Tibial artery (tissue), 4 donors: ENCODE results near the gene CREB5.
A peak's percentile ranks its signal among the peaks of the same experiment; 100 is the strongest.
"Not testable (repeated sequence)": the region's sequence is repeated elsewhere in the genome, so short reads cannot be mapped to it uniquely, and the experiment has no call there.

Experiments used
- DNase-seq, 2 donors: peaks; one replicate each; pipeline ENCODE4 v3.0.0-alpha.2; 2019
- H3K27ac ChIP-seq, 2 donors: fragments of 200-600 bp; sonication (generic) in 1 of 2; 1 replicate in 1 of 2; 2 replicates in 1 of 2; pipeline ENCODE4 v1.5.1; 2018 to 2019; ENCODE audit warnings: mild to moderate bottlenecking in 1 of 2
- H3K27me3 ChIP-seq, 2 donors: fragments of 200-600 bp; sonication (generic) in 1 of 2; one replicate each; pipeline versions ENCODE4 v1.5.1 to v1.6.0; 2016 to 2019
- H3K36me3 ChIP-seq, 3 donors: fragments of 200-600 bp; sonication (generic) in 2 of 3; one replicate each; pipeline ENCODE4 v1.5.1; 2016 to 2019; ENCODE audit warnings: mild to moderate bottlenecking in 2 of 3
- H3K4me1 ChIP-seq, 4 donors: fragments of 200-600 bp; sonication (generic) in 2 of 4; 1 replicate in 3 of 4; 2 replicates in 1 of 4; pipeline ENCODE4 v1.5.1; 2016 to 2019
- H3K4me3 ChIP-seq, 2 donors: fragments of 200-600 bp; sonication (generic) in 1 of 2; 1 replicate in 1 of 2; 2 replicates in 1 of 2; pipeline ENCODE4 v1.5.1; 2018 to 2019; ENCODE audit warnings: mild to moderate bottlenecking in 2 of 2
- H3K9me3 ChIP-seq, 3 donors: fragments of 200-600 bp; sonication (generic) in 1 of 3; one replicate each; pipeline ENCODE4 v1.5.1; 2016 to 2019
- intact Hi-C: fragments of 100-400 bp; cut with DNase I; formaldehyde crosslinking; loops from one replicate; pipeline ENCODE4 v1.15.0; 2023; ENCODE audit warnings: low total_unique reads
- TF ChIP-seq, protein P1 (sequence below), 2 experiments: fragments of 200-600 bp in 1 of 2; fragments of 450-650 bp in 1 of 2; IDR thresholded peaks; one replicate each; pipeline ENCODE4 v1.5.1; 2017 to 2019; ENCODE audit warnings: antibody characterized with exemption in 2 of 2, mild to moderate bottlenecking in 1 of 2, moderate library complexity in 1 of 2

The CREB5 gene

DNA sequence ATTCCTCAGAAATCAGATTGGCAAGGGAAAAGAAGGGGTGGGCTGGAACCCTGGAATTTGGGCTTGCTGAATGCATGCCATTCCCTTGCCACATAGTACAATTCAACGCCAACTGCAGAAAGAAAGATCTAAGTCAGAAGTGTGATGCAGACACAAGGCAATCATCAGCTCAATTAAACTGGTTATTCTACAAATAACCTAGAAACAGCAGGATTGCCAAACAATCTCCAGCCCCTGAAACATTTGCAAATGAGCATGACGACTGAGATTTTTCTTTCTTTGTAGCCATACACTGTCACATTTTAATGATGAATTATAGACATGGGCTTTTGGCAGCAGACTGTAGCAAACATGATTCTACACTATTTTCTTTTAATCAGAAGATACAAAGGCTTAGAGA is 16.5 kb upstream of the CREB5 start:
- DNase-seq, result no peak
- Histone ChIP-seq H3K4me3 (no peak overlapping the region), H3K9me3 (no peaks in the 10 kb centered on the region), H3K4me1 (no peaks in the 10 kb centered on the region), H3K27me3 (no peaks in the 10 kb centered on the region), H3K27ac (no peak overlapping the region), H3K36me3 (no peaks in the 10 kb centered on the region)
- intact Hi-C loops, result loop anchor here (10.0 kb wide), 1 partner anchor 139 kb away; no protein-coding TSS in a partner anchor
- TF ChIP-seq, protein P1, sequence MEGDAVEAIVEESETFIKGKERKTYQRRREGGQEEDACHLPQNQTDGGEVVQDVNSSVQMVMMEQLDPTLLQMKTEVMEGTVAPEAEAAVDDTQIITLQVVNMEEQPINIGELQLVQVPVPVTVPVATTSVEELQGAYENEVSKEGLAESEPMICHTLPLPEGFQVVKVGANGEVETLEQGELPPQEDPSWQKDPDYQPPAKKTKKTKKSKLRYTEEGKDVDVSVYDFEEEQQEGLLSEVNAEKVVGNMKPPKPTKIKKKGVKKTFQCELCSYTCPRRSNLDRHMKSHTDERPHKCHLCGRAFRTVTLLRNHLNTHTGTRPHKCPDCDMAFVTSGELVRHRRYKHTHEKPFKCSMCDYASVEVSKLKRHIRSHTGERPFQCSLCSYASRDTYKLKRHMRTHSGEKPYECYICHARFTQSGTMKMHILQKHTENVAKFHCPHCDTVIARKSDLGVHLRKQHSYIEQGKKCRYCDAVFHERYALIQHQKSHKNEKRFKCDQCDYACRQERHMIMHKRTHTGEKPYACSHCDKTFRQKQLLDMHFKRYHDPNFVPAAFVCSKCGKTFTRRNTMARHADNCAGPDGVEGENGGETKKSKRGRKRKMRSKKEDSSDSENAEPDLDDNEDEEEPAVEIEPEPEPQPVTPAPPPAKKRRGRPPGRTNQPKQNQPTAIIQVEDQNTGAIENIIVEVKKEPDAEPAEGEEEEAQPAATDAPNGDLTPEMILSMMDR (IDR thresholded peaks at IDR 0.05), result no peak

DNA sequence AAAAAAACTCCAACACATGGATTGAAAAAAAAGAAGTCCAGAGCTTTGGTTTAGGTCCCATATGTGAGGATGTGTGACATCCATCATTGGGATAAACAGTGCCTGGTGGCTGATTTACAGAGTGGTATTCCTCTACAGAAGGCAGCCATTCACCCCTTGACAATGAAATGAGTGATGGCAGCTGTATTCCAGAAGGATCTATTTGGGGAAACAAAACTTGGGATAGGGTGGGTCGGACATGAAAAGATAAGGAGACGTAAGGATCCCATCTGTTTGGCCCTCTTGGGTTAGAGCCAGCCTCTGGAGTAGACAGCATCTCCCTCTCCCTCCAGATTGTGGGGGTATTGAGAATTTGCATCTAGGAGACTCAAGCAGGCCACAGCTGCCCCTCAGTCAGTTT is 15.2 kb upstream of the CREB5 start:
- no peaks in the 10 kb centered on the region for H3K9me3 ChIP-seq
- no peak overlapping the region for H3K4me3 ChIP-seq
- H3K27me3 ChIP-seq, result no peaks in the 10 kb centered on the region
- no peaks in the 10 kb centered on the region for H3K4me1 ChIP-seq
- intact Hi-C loops, result loop anchor here (10.0 kb wide), 1 partner anchor 138 kb away; no protein-coding TSS in a partner anchor
- no peak overlapping the region for H3K27ac ChIP-seq
- no peaks in the 10 kb centered on the region for H3K36me3 ChIP-seq
- TF ChIP-seq, protein P1 (IDR thresholded peaks at IDR 0.05), result no peak
- DNase-seq, result no peak

DNA sequence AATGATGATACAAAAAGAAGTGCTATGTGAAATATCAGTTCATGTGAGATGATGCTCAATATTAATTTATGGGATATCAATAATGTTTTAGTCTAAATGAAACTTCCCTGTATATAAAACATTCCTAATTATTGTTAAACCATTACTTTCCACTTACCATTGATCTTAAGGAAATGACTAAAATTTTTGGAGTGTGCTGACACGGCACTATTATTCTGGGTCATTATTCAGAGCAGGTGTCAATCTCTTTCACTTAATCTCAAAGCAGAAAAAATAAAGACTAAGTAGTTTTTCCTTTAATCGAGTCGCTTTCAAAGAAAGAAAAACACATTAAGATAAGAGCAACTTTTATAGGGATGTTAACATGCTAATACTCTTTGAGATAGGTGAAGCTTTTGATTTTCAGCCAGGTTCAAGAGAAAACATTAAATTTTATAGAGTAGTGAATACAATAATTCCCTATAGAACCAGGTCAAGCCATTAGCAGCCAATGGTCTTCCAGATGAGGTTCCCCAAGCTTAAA is 11.4 kb upstream of the CREB5 start:
- DNase-seq, result no peak

DNA sequence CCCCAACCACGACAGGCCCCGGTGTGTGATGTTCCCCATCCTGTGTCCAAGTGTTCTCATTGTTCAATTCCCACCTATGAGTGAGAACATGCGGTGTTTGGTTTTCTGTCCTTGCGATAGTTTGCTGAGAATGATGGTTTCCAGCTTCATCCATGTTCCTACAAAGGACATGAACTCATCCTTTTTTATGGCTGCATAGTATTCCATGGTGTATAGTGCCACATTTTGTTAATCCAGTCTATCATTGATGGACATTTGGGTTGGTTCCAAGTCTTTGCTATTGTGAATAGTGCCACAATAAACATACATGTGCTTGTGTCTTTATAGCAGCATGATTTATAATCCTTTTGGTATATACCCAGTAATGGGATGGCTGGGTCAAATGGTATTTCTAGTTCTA is 10.8 kb upstream of the CREB5 start:
- H3K27ac ChIP-seq, DNase-seq, H3K27me3 ChIP-seq, H3K9me3 ChIP-seq, H3K36me3 ChIP-seq, H3K4me1 ChIP-seq, H3K4me3 ChIP-seq: not testable (repeated sequence)
- intact Hi-C loops, result loop anchor here (10.0 kb wide), 1 partner anchor 737 kb away; the partner anchor contains the start of gene HIBADH

More for the DNA sequence above, 11.4 kb upstream of the CREB5 start:
- Histone ChIP-seq H3K9me3 (no peaks in the 10 kb centered on the region), H3K4me3 (no peak overlapping the region), H3K27ac (no peak overlapping the region), H3K36me3 (no peaks in the 10 kb centered on the region), H3K4me1 (peaks cover 0 to 2% (median under 1%) of the 10 kb centered on the region in 4 donors), H3K27me3 (no peaks in the 10 kb centered on the region)
- intact Hi-C loops, result loop anchor here (10.0 kb wide), 1 partner anchor 736 kb away; the partner anchor contains the start of gene HIBADH
- TF ChIP-seq, protein P1 (IDR thresholded peaks at IDR 0.05), result no peak

DNA sequence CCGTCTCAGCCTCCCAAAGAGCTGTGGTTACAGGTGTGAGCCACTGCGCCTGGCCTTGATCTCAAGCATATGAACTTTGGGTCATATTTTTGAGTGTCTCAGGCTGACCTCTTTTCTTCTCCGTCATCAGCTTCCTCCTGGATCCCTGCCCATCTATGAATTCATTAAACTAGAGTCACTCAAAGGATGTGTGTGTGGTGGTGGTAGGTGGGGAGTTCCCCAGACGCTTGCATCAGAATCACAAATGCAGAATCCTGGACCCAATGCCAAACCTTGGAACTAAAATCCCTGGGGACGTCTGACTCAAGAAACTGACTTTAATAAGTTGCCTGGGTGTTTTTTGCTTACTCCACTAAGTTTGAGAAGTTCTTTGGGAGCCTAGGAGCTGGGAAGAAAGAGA is 6.7 kb upstream of the CREB5 start:
- peak overlapping the region; percentile 44 to 68 for H3K27ac ChIP-seq
- H3K9me3 ChIP-seq, result no peaks in the 10 kb centered on the region
- intact Hi-C loops, result loop anchor here (10.0 kb wide), 1 partner anchor 741 kb away; the partner anchor contains the start of gene HIBADH
- H3K4me3 ChIP-seq, result no peak overlapping the region
- peak; percentile 68 to 82 for DNase-seq
- TF ChIP-seq, protein P1 (IDR thresholded peaks at IDR 0.05), result no peak
- no peaks in the 10 kb centered on the region for H3K27me3 ChIP-seq
- no peaks in the 10 kb centered on the region for H3K36me3 ChIP-seq
- H3K4me1 ChIP-seq, result peaks cover 0 to 34% (median 18%) of the 10 kb centered on the region in 4 donors

DNA sequence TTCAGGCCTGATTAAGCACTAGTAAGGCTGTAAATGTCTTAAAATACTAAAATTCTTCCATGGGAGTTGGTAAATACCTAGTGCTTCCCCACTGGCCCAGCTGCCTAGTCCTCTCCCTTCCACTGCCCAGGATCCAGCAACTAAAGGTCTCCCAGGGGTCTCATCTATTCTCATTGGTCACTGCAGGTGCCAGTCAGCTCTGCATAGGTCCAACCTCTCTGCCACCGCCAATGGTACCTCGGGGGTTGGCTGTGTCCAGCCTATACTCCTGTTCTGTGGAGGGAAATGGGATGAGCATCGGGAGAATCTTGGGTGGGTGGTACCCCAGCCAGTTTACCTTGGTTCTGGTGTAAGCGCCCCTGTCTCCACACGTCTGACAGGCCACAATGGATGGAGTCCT is 6.1 kb upstream of the CREB5 start:
- intact Hi-C loops, result loop anchor here (10.0 kb wide), 1 partner anchor 741 kb away; the partner anchor contains the start of gene HIBADH
- peak overlapping the region; percentile 44 to 68 for H3K27ac ChIP-seq
- H3K9me3 ChIP-seq, result no peaks in the 10 kb centered on the region
- no peak overlapping the region for H3K4me3 ChIP-seq
- H3K36me3 ChIP-seq, result no peaks in the 10 kb centered on the region
- TF ChIP-seq, protein P1 (IDR thresholded peaks at IDR 0.05), result no peak
- DNase-seq, result no peak
- no peaks in the 10 kb centered on the region for H3K27me3 ChIP-seq
- peaks cover 0 to 35% (median 18%) of the 10 kb centered on the region in 4 donors for H3K4me1 ChIP-seq
